Forelimb muscle (tissue), 1 donor: ENCODE results near the gene WDR37. TPM values are rescaled to one million over a fixed set of nuclear protein-coding genes. Genes with fewer than 3 reads are reported as not detected.
"Not testable (repeated sequence)": the region's sequence is repeated elsewhere in the genome, so short reads cannot be mapped to it uniquely, and the experiment has no call there.

Experiments used
- DNase-seq: peaks from one replicate; pipeline ENCODE4 v3.0.0-alpha.2; 2013; ENCODE audit warnings: low read depth
- polyA plus RNA-seq: library from polyadenylated mRNA; unstranded; fragments of 120-200 nt; gene quantifications from one replicate; pipeline ENCODE4 v1.2.1, GENCODE V29; 2013; ENCODE audit not compliant: insufficient read length

Gene WDR37
- polyA plus RNA-seq, 1 donor: 10.9 TPM

DNA sequence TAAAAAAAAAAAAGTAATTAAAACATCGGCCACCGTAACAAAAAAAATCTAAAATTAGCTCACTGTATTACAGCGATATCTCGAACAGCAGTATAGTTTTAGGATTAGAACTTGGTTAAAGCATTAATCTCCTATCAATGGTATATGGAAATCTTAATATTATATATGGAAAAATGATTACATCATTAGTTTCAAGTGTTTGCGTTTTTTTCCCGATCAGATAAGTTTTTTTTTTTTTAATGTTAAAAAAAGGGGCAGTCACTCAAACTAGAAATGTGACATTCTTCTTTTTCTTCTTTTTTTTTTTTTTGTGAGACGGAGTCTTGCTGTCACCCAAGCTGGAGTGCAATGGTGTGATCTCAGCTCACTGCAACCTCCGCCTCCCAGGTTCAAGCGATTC, 14.7 kb upstream of the WDR37 start:
- DNase-seq: no peak

DNA sequence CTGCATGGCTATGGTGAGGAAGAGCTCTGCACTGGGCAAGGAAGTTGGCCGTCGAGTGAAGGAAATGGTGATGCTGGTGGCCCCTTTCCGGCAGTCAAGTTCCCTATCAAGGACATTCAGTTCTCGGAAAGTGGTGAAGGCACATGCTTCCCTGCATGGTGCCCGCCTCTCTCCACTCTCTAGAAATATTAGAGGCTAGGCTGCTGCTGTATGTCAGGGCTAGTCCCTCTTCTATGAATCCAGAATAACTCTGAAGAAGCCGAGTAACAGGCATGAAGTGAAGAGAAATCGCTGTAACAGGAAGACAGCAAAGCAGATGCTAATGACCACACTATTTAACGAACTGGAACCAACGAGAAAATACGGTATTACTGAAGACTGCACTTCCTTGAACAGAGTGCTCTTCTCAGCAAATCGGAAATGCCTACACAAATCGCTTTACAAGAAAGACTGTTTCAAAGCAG, 12.6 kb upstream of the WDR37 start:
- no peak for DNase-seq

DNA sequence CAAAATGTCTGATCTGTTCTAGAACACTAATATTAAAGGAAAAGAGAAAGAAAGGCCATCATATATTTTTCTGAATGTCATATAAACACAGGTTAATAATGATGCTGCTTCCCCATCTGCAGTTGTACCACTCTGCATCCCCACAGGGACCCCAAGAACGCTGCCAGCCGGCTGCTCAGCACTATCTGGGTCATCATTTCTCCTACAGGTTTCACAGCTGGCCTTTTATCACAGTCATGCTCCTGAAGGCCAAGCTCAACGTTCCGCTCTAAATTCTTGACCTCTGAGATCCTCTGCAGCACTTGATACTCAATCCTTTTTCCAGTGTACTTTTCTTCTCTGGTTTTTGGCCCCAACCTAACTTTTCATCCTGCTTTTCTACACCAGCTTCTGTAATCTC, 12.0 kb upstream of the WDR37 start:
- no peak for DNase-seq

DNA sequence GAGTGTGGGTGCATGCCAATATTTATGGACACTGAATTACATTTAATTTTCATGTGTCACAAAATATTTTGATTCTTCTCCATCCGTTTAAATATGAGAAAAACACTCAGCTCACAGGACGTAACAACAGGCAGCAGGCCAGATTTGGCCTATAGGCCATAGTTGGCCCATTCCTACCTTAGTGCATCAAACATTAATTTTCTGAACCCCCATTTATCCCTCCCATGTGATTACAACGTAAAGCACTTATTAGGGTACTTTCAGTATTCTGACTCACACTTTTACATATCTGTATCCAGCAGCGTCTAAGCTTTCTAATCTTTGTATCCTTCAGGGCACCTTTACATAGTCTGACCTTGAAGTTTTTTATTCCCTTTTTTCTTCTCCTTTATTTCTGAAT, 11.2 kb upstream of the WDR37 start:
- DNase-seq: no peak

DNA sequence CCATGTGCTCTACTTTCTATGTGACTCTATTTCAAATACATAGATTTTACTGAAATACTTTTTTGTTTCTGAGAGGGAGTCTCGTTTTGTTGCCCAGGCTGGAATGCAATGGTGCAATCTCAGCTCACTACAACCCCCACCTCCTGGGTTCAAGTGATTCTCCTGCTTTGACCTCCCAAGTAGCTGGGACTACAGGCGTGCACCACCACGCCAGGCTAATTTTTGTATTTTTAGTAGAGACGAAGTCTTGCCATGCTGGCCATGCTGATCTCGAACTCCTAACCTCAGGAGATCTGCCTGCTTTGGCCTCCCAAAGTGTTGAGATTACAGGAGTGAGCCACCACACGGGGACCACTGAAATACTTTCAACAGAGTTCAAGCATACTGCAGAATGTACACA, 10.8 kb upstream of the WDR37 start:
- DNase-seq: no peak

DNA sequence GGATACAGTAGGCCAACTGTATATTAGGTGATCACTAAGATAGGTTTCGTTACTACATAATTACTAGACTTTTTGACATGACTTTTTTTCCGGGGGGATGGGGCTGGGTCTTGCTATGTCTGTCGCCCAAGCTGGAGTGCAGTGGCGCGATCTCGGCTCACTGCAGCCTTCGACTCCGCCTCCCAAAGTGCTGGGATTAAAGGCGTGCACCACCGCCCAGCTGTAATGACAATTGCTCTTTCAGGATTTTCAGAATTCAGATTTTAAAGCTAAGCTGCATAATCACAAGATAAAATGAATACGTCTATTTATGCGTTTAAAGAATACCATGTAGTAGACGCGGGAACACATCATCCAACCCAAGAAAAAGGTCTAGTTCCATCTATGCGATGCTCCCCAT, 8.2 kb upstream of the WDR37 start:
- DNase-seq: no peak

DNA sequence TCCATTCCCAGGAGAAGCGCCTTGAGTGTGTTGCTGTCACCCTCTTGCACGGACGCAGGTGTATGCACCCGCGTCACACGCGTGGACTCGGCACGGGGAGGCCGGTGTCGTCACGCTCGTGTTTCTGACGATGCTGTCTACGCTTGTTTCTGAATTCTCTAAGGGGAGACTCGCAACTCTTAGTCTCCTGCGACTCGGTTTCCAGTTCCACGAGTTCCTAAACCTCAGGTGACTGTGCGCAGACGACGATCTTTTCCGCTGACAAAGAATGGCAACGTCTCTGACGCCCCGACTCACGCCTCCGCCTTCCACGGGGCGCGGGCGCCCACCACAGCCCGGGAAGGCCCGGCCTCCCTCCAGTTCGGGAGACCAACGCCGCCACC, 7.8 kb upstream of the WDR37 start:
- no peak for DNase-seq

DNA sequence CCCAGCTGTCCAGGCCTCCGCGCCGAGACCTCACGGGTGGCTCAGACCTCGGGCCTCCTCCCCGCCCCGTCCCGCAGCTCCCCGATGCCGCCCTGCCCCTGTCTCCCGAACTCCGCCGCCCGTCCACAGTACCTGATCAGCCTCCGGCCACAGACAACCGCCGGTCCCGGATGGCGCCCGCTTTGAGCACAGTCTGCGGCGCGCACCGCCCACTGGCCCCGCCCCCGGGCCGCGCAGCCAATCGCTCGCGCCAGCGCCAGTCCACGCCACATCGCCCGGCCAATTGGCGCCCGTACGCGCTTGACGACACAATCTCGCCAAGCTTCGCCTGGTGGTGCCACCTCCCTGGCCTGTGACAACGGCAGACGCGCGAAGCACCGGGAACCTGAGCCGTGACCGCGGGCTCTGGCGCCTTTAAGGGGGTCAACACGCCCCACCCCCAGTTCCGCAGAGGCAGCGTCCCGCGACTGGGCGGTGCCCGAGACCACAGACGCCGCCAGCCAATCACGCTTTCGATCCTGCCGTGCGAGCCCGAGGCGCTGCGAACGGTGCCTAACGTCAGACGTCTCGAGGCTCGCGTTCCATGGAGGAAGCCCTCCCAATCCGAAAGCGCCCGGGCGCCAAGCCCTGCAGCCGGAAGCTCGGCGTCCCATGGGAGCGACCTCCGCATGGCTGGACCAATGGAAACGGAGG, 7.3 kb upstream of the WDR37 start, which contains the start of gene IDI1:
Gene IDI1, minus strand, starts transcription at position 388 of the 693 bp plus-strand sequence. Its CDS starts 116 bp downstream, at position 272.
- DNase-seq: peak; percentile 95

DNA sequence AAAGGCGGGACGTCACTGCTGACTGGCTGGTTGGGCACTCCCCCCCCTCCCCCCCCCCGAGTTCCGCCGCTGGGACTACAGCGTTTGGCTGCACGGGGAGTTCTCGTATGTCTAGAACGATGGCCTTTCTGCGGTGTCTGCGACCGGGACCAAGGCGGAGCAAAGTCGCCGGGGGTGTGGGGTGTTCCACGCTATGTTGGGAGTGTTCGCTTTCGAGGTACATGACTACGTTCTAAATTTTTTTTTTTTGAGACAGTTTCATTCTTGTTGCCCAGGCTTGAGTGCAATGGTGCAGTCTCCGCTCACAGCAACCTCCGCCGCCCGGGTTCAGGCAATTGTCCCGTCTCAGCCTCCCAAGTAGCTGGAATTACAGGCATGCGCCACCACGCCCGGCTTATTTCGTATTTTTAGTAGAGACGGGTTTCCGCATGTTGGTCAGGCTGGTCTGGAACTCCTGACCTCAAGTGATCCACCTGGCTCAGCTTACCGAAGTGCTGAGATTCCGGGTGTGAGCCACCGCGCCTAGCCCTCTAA, 6.7 kb upstream of the WDR37 start:
- no peak for DNase-seq

DNA sequence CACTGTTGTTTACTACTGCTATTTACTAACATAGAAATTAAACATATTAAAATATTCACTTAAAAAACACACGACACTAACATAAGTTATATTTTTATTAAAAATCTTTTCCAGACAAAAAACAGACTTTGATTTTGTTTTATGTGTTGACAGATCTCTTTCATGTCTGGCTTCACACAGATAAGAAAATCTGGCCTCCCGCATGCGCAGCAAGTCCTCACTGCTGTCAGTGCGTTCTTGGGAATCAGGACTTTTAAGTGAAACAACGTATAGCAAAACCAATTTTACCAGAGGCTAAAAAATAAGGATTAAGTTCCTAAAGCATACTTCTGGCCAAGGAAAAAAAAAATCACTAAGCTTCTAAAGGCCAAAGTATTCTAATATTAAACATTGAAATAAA, 6.0 kb upstream of the WDR37 start:
- no peak for DNase-seq

DNA sequence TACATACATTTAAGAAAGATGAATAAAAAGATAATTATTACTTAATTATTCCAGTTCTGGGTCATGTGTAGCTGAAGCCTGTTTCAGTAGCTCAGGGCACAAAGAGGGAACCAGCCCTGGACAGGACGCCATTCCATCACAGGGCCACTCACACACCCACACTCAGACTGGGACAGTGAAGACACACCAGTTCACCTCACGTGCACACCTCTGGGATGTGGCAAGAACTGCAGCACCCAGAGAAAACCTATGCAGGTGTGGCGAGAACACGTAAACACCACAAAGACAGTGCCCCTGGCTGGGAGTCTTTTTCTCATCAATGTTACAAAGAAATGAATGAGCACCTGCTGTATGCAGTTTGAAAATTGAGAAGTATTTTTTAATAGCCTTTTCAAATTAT, 5.6 kb upstream of the WDR37 start:
- no peak for DNase-seq

DNA sequence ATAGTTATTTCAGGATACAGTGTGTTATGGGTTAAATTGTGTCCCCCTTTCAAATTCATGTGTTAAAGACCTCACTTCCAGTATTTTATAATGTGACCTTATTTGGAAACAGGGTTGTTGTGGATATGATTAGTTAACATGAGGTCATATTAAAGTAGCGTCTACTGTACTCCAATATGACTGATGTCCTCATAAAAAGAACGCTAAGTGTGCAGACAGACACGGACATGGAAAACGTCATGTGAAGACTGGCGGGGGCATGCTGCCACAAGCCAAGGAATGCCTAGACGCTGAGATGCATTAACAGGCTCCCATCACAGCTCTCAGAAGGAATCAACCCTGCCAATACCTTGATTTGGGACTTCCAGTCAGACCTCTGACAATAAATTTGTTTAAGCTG, 1.5 kb upstream of the WDR37 start:
- DNase-seq: no peak

DNA sequence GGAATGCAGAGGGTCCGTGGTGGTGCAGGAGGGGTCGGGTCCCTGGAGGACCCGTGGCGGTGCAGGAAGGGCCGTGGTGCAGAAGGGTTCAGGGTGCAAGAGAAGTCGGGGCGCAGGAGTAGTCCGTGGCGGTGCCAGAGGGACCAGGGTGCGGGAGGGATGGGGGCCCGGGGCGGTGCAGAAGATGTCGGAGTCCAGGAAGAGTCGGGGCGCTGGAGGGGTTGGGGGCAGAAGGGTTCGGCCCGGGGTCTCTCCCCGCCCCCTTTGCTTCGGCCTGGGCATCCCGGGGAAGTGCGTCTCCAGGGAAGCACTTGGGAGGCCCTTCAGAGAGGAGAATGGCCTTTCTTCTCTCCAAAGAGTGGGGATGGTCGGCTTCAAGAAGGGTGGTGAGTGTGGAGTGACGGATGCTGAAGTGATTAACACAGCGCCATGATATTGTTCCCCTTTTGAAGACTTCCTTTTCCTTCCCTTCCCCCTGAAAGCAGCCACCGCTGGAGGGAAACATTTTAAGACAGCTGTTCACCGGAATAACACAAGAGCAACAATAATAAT, 997 bp downstream of the WDR37 start:
- no peak for DNase-seq

DNA sequence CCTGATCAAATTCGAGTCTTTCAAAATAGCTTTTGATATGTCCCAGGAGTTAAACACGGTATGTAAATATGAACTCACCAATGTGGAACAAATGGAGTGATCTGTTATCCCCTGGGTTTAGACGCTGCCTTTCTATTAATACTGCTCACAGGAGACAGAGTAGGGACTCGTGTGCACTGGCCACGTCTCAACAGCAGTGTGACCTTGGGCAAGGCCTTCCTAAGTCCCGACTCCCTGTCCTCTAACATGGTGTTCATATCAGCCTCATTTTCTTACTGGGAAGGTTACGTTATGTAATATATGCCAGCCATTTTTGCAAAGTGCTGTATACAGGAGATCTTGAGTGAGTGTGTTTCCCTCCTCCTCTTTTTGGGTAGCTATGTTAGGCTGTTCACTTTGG, 1.8 kb downstream of the WDR37 start:
- DNase-seq: no peak

DNA sequence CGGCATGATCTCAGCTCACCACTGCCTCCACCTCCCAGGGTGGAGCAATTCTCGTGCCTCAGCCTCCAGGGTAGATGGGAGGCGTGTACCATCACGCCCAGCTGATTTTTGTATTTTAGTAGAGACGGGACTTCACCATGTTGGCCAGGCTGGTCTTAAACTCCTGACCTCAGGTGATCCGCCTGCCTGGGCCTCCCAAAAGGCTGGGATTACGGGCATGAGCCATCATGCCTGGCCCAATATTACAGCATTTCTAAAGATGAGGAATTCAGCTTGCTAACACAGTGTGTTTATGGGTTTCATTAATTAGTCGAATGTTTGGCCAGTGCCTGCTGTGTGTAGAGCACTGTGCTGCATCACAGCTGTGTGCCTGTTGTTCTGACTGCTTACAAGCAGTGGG, 3.7 kb downstream of the WDR37 start:
- no peak for DNase-seq

DNA sequence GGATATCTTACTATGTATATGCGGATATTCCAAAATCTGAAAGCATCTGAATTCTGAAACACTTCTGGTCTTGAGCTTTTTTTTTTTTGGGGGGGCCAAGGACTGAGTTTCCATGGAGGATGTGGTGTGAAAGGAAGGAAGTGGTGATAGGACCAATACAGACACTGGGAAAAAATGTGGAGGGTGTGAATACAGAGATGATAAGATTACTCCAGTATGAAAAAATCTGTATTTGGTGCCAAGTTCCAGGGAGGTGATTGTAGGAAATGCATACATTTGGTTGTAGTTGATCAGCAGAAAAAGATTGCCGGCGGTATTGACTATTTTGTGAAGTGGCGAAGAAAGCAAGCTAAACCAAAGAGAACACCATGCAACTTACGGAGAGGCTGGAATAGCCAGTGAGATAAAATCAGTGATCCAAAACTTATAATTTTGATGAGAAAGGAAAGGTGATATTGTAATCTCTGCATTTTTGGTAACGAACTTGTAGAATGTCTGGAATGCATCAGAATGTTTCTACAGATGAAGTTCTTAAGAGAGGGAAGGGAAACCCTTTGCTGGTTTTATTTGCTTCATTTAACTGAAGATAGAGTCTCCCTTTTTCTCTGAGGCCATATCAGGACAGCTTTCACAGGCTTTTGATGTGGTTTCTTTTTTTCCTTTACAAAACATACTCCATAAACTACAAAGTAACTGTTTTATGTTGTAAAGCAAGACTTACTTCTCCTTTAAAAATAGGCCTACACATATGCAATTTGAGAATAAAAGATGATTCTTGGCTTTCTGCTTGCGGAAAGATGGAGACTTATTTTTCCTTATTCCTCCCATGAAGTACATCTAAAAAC, 6.0 kb downstream of the WDR37 start:
- DNase-seq: no peak

DNA sequence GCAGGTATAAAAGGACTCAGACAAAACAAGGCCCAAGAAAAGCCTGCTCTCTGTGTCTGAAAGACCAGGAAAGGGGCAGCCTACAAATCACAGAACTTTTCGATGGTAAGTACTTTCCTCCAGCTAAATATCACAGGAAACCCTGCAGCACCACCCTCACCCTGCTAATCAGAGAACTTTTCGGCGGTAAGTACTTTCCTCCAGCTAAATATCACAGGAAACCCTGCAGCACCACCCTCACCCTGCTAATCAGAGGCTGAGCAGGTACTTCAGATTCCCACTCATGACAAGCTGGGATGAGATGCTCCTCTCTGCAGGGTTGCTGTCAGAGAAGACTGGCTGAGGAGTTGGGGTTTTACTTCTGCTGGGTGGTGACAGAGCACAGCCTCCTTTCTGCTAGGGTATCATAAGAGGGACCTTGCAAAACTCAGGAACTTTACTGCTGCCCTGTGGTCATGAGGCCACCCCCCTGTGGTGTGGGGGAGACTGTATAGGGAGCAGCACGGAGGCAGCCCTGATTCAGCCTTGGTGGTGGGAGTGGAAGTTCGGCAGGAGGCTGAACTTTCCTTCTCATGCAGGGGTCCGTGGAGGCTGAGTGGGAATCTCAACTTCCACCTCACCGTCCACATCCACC, 7.2 kb downstream of the WDR37 start:
- no peak for DNase-seq

DNA sequence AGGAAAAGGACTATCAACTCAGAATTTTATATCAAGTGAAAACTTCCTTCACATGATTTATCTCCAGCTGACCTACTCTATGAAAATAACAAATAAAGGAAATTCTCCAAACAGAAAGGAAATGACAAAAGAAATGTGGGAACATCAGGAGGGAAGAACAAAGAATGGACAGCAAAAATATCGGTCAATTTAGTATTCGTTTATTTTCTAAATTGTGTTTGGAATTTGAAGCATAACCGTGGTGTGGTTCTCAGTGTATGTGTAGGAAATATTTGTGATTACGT, 8.7 kb downstream of the WDR37 start:
- DNase-seq: no peak

DNA sequence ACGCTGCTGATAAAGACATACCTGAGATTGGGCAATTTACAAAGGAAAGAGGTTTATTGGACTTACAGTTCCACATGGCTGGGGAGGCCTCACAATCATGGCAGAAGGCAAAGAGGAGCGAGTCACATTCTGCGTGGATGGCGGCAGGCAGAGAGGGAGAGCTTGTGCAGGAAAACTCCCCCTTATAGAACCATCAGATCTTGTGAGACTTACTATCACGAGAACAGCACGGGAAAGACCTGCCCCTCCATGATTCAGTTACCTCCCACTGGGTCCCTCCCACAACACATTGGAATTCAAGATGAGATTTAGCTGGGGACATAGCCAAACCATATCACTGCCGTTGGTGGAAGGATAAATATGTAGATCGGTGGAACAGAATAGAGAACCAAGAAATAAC, 10.5 kb downstream of the WDR37 start:
- not testable (repeated sequence) for DNase-seq

DNA sequence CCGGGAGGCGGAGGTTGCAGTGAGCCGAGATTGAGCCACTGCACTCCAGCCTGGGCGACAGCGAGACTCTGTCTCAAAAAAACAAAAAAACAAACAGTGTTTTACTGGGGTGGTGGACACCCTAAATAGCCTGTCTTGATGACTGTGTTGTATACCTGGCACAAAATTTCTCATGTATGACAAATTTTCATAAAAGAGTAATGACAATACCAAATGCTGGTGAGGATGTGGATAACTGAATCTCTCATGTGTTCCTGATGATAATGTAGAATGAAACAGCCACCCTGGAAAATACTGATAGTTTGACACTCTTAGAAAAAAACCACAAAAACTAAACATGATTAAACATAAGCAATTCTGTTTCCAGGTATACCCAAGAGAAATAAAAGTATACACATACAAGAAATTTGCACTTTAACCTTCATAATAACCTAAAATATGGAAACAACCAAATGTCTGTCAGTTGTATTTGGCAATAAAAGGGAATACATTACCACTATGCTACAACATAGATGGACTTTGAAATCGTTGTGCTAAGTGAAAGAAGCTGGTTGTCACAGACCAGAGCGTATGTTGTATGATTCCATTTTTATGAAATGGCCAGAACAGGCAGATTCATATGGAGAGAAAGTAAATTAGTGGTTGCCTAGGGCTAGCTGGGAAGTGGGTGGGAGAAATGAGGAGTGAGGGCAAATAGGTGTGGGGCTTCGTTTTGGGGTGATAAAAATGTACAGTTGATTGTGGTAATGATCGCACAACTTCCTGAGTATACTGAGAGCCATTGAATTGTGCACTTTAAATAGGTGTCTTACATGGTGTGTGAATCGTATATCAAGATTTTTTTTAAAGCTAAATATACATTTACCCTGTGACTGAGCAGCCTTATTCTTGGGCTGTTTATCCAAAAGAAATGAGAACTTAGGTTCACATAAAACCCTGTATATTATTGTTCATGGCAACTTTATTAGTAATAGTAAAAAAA, 12.5 kb downstream of the WDR37 start:
- no peak for DNase-seq

DNA sequence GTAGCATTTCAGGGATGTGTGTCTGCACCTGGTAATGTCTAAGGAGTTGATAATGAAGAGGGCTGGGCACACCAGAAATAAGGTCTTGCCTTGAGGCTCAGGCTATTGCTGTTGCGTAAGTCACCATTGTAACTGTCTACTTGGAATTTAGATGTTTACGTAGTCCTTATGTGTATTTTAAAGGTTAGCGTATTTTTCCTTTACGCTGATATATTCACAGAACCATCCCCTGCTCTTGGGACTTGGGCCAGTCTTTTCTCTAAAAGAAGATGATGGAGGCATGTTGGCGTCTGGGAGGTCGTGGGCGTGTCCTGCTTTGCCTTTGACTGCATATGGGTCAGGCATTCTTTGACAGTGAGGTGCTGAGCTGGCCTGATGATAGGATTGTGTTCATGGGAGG, 14.7 kb downstream of the WDR37 start:
- DNase-seq: no peak
